ENCODE data around the gene ATP4B. TPM values are rescaled to one million over a fixed set of nuclear protein-coding genes. Genes with fewer than 3 reads are reported as not detected.

ATP4B gene
- total RNA-seq, 1 experiment from 2014 or later, result not detected

DNA sequence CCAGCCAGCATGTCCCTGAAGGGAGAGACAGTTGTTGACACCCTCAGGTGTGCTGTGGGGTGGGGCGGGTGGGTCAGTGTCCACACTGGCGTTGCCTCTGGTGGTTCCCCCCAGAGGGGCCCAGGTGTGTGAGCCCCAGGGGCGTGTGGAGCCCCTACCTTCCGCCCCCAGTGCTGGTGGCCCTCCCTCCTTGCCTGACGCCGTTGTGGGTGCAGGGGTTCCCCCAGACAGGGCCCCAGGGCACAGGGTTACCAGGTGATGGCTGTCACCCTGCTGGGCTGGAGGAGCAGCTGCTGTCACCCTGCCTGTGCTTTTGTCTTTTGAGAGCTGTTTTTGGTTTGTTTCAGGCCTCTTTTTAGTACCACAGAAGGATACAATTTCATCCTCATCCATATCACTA, 27.2 kb downstream of the ATP4B start:
- Histone ChIP-seq H3K4me1 (ENCODE audit: insufficient read depth, low read length) (no peaks in the 10 kb centered on the region), H3K27me3 (ENCODE audit: insufficient read depth, low read length) (no peaks in the 10 kb centered on the region), H3K4me2 (ENCODE audit: insufficient read depth, insufficient read length, low read length) (no peak overlapping the region), H2BK5ac (ENCODE audit: insufficient read length, low read length) (no peak overlapping the region), H3K18ac (ENCODE audit: insufficient read length, low read depth, low read length) (no peak overlapping the region), H2BK15ac (ENCODE audit: low read depth, low read length) (no peak overlapping the region), H3K79me2 (ENCODE audit: insufficient read depth, low read length) (no peaks in the 10 kb centered on the region; the same call in 1 of the 2 replicates), H2BK12ac (ENCODE audit: insufficient read length, low read depth, low read length) (no peak overlapping the region), H2BK20ac (ENCODE audit: low read depth, low read length, poor library complexity, severe bottlenecking) (no peak overlapping the region), H2BK120ac (ENCODE audit: low read depth, low read length, poor library complexity, severe bottlenecking) (no peak overlapping the region), H4K20me1 (ENCODE audit: control insufficient read depth, insufficient read depth, insufficient read length) (no peaks in the 10 kb centered on the region), H2AFZ (ENCODE audit: low read length) (no peak overlapping the region), H3T11ph (ENCODE audit: low read length) (no peak overlapping the region), H2AK5ac (ENCODE audit: insufficient read length, low read length) (no peak overlapping the region), H3K4ac (ENCODE audit: low read depth, low read length) (no peak overlapping the region), H3K23ac (ENCODE audit: insufficient read length, low read depth, low read length) (no peak overlapping the region), H3K23me2 (ENCODE audit: insufficient read length, low read depth, low read length, poor library complexity, severe bottlenecking) (no peaks in the 10 kb centered on the region), H4K8ac (replicated peaks; ENCODE audit: insufficient read length, low read depth, low read length) (no peak overlapping the region), H3K9ac (ENCODE audit: extremely low read depth, insufficient read length, low read length) (no peak overlapping the region), H3K79me1 (ENCODE audit: insufficient read depth, low read depth, low read length, poor library complexity, severe bottlenecking) (no peaks in the 10 kb centered on the region), H4K5ac (ENCODE audit: insufficient read length, low read depth, low read length) (no peak overlapping the region), H3K14ac (ENCODE audit: insufficient read depth, low read length) (no peak overlapping the region), H3K56ac (ENCODE audit: insufficient read length, low read depth, low read length) (no peak overlapping the region), H3K27ac (ENCODE audit: insufficient read length, low read depth, low read length) (no peak overlapping the region), H3K9me3 (ENCODE audit: control insufficient read depth, low read depth, low read length) (no peaks in the 10 kb centered on the region), H4K91ac (ENCODE audit: insufficient read length, low read depth, low read length) (no peak overlapping the region)
- no peak overlapping the region for H3K4me3 Mint-ChIP-seq
- WGBS (ENCODE audit: extremely low coverage, insufficient read length, low lambda C conversion rate), result no CpG with 5 or more reads among the region's 6 CpGs
- TF ChIP-seq CTCF (conservative IDR thresholded peaks at IDR 0.05), result no peak
- DNase-seq, result no peak
- peaks cover 0 to 2% of the 10 kb centered on the region in 2 experiments; a peak in 2 of 5 replicates for H3K9me3 Mint-ChIP-seq
- H3K4me1 Mint-ChIP-seq, result 0 out of 4 replicates have a peak, but pooled peaks cover 0 to 2% of the 10 kb centered on the region in 2 experiments
- peak overlapping the region in 1 of 3 experiments; percentile 70; a peak in 1 of 7 replicates for H3K27ac Mint-ChIP-seq
- no peaks in the 10 kb centered on the region for H3K27me3 Mint-ChIP-seq (ENCODE audit: low read depth)
- H3K36me3 Mint-ChIP-seq (ENCODE audit: insufficient read depth in 1 of 3, low read depth in 3 of 3), result peaks cover 45 to 87% (median 69%) of the 10 kb centered on the region in 3 experiments; a peak in 6 of 7 replicates

Data from H9 (cell line).